Bone marrow (tissue), 2 donors: ENCODE measurements around the gene SLC7A1.
A peak's percentile ranks its signal among the peaks of the same experiment; 100 is the strongest.
"Not testable (repeated sequence)": the region's sequence is repeated elsewhere in the genome, so short reads cannot be mapped to it uniquely, and the experiment has no call there.

Experiments used
- DNase-seq, 2 donors: peaks; one replicate each; lab custom pipeline; 2025; lab: John Stamatoyannopoulos, UW

SLC7A1 gene

DNA sequence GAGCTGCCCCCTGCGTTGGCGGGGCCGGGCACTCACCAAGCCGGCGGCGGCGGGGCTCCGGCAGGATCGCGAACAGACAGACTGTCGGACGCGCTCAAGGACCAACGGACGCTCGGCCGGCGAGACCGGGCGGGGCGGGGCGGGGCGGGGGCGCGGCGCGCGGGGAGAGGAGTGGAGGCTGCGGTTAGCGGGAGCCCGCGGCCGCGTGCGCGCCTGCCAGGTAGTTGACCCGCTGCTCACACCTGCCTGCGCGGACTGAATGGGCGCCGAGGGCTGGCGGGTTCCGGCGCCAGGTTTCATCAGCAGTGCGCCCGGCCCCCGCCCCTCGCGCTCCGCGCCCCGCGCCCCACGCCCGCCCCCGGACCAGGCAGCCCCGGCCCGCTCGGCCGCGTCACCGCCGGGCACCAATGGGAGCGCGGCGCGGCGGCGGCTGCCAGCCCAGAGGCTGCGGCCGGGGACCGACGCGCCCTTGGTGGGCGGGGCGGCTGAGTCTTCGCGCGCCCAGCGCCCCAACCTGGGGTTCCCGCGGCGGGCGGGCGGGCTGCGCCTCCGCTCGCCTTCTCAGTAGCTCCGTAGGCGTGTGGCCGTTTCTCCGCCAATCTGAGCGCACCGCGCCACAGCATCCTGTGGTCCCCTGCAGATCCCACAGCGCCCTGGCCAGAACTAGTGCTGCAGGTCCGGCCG is at the start of gene SLC7A1:
TSS of gene SLC7A1 (minus strand) at position 309 of the 684 bp plus-strand sequence. CDS start 59,500 bp downstream, outside the sequence.
- peak; percentile 47 to 53 for DNase-seq

DNA sequence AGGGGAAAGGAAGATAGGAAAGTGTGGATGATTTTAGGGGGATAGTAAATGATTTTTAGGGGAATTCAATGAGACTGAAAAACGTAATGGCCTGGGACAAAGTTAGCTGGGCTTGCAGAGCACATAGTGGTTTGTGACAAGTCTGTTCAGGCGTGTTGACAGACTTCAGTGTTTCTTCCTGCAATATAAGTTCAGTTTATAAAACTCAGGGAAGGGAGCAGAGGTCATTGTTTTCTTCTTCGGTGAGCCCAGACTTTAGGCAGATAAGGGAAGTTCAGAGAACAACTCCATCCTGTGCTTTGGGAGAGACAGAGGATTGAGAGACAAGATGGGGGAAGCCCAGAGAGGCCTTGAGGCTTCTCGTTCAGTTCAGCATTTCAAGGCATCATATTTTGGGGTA is 45.2 kb upstream of the SLC7A1 start:
- no peak for DNase-seq

DNA sequence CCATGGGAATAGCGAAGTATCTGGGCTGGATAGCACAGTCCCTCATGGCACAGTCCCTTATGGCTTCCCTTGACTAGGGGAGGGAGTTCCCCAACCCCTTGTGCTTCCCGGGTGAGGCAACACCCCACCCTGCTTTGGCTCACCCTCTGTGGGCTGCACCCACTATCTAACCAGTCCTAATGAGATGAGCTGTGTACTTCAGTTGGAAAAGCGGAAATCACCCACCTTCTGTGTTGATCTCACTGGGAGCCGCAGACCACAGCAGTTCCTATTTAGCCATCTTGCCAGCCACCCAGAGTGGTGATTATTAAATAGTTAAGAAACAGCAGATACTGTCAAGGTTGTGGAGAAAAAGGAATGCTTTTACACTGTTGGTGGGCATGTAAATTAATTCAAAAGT is 41.3 kb upstream of the SLC7A1 start:
- DNase-seq, result not testable (repeated sequence)

DNA sequence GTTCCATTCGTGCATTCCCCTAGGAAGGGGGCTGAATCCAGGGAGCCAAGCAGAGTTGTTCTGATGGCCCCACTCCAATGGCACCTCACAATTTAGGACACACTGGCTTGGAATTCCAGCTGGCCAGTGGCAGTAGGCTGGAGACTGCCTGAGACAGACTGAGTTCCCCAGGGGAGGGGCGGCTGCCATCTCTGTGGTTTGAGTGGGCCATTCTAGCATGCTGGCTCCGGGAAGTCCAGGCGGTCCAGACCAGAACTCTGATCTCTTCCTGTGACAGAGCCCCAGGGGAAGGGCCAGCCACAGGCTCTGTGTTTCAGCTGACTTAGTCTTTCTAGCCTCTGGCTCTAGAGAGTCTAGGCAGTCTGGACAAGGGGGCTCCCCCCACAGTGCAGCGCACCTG is 29.5 kb upstream of the SLC7A1 start:
- no peak for DNase-seq

DNA sequence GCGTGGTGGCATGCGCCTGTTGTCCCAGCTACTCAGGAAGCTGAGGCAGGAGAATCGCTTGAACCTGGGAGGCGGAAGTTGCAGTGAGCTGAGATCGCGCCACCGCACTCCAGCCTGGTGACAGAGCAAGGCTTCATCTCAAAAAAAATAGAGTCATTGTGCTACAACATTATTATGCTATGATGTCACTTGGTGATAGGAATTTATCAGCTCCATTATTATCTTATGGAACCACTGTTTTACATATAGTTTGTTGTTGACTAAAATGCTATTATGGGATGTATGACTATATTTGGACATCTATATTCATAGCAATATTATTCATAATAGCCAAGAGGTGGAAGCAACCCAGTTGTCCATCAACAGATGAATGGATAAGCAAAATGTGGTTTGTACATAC is 26.4 kb upstream of the SLC7A1 start:
- DNase-seq, result no peak

DNA sequence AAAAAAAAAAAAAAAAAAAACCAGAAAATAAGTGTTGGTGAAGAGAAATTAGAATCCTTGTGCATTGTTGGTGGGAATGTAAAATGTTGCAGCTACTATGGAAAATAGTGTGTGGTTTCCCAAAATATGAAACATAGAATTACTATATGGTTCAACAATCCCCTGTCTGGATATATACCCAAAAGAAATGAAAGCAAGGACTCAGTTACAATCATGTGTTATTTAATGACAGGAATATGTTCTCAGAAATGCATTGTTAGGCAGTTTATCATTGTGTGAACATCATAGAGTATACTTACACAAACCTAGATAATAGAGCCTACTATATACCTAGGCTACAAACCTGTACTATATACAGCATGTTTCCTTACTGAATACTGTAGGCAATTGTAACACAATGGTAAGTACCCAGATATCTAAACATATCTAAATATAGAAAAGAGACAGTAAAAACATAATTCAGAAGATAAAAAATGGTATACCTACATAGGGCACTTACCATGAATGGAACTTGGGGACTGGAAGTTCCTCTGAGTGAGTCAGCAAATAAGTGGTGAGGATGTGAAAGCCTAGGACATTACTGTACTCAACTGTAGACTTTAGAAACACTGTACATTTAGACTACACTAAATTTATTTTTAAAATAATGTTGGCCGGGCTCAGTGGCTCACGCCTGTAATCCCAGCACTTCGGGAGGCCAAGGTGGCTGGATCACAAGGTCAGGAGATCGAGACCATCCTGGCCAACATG is 25.7 kb upstream of the SLC7A1 start:
- DNase-seq, result no peak

DNA sequence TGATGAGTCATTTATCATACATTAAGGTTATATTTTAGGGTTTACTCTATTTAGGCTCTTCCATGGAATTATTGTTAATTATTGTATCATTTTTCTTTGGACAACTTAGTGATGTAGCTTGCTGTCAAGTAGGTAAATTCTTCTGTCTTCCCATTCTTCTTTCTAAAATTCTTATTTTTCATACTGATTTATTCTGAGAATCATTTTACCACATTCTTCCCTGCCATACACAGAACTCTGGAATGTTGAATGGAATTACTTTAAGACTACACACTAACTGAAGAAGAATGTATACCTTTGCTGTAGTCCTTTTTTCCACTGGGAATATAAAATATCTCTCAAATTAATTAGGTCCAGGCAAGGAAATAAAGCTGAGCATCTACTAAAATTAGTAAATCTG is 24.5 kb upstream of the SLC7A1 start:
- DNase-seq, result no peak

DNA sequence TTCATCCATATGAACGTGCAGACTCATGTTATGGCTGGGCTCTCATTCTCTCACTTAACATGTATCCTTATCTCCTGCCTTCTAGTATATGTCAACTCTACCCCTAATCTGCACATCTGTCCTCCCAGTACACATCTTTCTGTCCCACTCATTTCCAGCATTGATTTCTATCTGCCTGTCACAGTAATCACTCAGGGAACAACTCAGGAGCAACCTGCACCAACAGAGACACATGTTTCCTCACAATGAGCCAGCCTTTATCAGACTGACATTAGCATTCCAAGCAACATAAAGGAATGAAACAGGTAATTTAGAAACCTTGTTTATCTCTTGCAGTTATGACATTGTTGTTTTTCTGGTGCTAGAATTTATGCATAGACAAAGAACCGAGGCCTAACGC is 17.6 kb upstream of the SLC7A1 start:
- no peak for DNase-seq

DNA sequence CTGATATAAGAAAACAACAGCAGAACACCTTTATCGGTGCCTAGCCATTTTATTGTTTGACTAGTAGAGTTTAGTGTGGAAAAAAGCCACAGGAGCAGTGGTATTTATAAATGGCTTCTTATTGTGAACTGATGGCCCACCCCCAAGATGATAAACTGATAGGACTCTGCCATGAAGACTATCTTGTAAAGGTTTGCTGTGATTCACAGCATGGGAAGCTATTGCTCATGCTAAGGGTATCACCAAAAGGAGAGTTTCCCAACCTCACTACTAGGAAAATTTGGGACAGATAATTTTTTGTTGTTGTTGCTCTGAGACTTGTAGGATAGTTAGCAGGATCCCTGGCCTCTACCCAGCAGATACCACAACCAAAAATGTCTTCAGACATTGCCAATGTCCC is 12.0 kb upstream of the SLC7A1 start:
- no peak for DNase-seq

DNA sequence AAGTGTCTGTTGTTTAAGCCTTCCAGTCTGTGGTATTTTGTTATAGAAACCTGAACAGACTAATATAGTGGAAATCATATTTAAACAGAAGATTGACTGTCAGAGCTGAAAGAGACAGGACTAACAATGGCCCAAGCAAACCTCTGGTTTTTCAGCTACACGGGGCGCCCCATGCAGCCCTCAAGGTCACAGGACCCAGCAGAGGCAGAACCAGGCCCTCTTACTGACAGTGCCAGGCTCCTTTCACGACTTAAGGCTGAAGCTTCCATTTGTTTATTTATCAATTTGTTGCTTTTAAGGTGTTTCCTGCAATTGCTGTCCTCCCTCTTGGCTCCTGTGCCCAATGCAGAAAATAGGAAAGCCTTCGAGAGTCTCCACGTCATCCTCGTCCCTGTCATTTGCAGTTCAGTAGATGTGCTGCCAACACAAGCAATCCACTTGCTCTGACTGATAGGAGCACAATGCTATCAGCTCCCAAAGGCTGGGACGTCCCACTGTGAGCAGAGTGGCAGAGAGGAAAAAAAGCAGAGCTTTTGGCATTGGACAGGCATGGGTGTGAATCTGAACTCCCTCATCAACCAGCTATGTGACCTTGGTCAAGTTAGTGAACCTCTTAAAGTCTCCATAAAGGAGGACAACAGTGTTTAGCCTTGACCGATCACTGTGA is 10.5 kb upstream of the SLC7A1 start:
- DNase-seq, result no peak

DNA sequence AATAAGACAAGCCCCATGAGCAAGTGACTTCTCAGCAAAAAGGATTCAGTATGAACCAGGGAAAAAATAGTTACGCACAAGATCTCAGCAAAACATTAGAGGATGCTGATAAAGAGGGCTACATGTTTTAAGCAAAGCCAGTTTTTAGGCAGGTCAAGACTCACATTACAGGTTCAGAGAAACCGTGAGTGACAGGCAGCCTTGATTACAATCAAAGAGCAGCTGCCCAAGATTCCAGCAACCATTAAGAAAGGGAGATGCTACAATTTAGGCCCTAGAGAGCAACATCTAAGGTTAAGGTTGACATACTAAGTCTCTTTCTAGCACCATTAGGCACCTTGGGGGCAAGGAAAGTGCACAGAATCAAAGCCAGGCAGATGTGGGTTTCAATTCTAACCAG is 2.8 kb upstream of the SLC7A1 start:
- DNase-seq, result no peak

DNA sequence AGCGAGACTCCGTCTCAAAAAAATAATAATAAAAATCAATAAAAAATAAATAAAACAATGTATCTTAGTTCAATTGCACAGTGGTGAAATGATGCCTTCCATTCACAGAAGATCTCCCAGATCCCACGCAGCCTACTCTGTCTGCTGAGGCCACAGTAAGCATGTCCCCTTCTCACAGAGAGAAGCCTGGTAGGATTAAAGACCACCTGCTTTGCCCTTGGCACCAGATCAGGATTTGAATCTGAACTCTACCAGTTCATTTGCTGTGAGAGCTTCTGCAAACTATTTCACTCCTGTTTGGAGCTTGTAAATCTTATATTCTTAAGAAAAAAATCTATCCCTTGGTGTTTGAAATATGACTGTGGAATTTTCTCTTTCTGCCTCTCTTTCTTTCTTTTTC is 2.2 kb upstream of the SLC7A1 start:
- DNase-seq, result no peak

DNA sequence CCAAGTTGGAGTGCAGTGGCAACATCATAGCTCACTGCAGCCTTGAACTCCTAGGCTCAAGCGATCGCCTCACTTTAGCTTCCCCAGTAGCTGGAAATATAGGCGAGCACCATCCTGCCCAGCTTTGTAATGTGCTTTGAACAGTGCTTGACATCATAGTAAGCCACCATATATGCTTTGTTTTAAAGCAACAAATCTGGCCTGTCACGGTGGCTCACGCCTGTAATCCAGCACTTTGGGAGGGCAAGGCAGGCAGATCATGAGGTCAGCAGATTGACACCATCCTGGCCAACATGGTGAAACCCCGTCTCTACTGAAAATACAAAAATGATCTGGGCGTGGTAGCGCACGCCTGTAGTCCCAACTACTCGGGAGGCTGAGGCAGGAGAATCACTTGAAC is 1.8 kb upstream of the SLC7A1 start:
- no peak for DNase-seq

DNA sequence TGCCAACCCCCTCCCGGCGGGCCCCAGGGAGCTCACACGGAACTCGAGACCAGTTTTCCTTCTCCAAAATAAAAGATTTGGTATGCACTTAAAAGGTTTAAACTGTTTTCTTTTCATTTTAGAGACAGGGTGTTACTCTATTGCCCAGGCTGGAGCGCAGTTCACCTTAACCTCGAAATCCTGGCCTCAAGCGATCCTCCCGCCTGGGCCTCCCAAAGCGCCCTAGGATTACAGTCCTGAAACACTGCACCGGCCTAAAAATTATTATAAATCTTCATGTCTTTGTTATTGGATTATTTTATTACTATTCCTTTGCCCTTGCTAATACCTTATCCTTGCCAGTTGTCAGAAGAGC is 553 bp upstream of the SLC7A1 start:
- DNase-seq, result no peak

DNA sequence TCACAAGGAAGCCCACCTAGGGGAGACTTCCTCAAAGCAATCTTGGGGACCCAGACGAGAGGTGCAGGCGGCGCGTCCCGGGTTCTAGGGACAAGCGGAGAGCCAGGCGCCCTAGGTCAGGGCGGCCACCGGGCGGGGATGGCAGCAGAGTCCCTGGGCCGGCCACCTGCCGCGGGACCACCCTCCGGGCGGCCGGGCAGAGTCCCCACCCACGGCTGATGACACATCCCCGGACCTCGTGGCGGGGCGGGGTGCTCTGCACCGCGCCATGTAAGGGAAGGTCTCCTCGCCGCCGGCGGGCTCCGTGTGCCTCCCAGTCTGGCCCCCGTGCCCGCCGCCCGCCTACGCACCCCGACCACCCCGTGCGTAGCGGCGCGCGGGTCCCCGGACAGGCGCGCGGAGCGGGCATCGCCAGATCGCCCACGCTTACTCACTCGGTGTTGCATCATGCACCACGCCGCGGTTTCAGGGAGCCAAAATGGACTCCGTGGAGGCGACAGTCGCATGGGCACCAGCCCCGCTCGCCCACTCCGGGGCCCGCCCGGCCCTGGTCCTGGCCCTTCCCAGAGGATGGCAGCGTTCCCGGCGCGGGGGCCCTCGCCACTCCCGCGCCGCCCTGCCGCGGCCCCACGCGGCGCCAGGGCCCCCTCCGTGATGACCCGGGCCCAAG is 643 bp downstream of the SLC7A1 start:
- peak in 1 of 2 donors; percentile 53 for DNase-seq

DNA sequence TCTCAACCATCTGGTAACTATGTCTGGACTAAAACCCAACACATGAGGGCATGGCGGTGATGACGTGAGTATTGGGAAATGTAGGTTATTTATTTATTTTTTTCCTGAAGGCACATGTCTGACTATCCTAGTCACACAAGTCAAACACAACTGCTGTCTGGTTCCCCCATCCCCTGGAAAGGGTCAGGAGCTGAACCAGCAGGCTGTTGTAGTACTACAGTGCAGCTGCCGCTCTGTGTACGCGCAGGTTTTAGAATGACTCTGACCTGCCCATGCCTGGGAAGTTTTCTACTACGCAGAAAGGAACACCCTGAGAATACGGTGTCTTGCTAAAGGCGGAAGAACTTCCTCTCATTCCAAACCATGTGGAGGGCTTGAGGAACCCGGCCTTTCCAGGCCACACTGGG is 1.2 kb downstream of the SLC7A1 start:
- DNase-seq, result no peak

DNA sequence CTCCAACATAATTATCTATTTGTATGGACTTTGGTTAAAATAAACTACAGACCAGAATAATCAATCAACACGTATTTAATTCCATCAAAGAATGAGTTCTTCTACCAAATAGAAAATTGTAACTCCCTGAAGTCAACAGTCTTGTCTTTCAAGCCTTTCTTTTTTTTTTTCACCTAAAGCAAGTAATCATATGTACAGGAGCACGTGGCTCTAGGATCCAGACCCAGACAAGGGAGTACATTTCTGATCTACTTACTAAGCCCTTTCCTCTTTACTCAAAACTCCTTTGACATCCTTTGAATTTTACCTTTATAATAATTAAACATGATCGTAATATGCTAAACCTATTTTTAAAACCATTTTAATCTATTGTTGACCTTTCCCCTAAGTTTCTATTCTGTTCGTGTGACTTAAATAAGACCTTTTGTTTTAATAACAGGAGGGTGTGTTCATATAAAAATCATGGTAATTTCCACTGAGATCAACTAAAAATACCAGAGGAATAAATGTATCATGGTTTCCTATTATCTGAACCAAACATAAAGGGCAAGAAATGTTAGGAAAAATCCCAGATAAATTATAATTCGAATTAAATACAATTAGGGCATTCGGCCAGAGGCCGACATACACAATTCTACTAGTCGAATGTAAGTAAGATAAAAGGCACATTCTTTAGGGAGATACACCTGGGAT is 1.7 kb downstream of the SLC7A1 start:
- no peak for DNase-seq

DNA sequence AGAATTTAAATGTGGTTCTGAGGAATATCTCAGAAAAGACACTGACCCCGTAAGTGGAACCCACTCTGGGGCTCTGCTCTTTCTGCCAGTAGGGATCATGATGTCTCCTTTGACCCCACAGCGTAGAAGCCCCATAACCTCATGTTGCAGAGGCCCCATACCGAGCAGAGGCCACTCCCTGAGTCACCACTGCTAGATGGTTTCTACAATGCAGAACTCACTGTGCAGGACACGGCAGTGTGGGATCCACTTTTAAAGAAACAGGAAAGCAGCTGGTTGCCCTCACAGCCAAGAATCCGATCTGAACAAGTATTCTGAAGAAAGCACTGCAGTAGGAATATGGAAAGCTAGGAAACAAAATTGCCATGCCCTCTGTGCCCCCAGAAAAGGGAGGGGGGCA is 4.2 kb downstream of the SLC7A1 start:
- no peak for DNase-seq

DNA sequence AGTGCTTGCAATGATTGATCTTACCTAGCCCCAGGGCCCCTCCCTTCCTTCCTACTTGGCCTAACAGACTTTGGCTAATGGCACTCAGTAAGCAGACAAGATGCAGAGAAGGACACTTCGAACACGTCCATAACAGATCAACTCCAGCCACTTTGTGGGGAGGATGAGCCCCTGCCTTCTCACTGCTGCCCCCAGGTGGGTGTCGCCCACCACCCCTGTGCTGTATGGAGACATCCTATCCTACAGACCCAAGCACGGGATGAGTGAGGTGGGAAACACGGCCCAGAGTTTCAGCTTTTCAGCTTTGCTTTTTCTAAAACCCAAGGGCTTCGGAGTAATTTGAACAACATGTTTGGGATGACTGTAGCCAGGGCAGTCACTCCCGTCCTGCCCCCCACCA is 5.5 kb downstream of the SLC7A1 start:
- no peak for DNase-seq

DNA sequence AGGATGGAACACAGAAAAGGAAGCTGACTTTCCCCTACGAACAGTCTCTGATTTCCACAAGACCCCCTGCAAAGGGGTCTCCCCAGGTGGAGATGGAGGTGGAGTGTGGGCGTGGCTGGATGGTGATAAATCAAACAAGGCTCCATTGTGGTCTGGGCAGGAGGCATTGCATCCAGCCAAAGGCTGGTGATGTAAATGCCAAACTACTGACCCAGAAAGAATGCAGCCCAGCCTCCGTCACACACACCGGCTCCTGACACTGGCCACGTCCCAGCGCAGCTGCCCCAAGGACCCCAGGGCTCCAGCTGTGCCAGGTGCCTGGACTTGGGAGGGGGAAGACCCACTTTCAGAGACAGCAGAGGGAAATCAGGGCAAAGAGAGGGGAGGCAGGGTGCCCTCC is 6.3 kb downstream of the SLC7A1 start:
- DNase-seq, result no peak

DNA sequence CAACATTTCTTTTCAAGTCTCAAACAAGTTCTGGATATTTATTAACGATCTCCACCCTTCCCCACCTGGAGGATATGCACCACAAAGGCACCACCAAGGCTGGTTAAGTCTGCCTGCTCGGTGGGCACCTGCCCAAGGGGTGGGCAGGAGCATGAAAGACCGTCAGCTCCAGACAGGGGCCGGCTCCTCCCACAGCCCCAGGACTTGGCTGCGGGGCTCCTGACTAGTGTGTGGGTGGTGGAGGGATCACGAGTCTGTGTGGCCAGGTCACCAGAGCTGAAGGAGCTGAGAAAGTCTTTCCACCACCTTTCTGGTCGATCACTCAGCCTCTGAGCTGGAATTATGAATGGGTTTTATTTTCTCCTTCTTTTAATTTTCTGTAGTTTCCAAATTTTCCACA is 7.8 kb downstream of the SLC7A1 start:
- DNase-seq, result no peak
